Gastrocnemius medialis (tissue), 4 donors: ENCODE measurements around the gene ANKH.

Experiments used
- POLR2A ChIP-seq, 2 donors: fragments of 450-650 bp; IDR thresholded peaks; one replicate each; pipeline ENCODE4 v1.6.1; 2017; ENCODE audit warnings: antibody characterized with exemption in 2 of 2, mild to moderate bottlenecking in 2 of 2, moderate library complexity in 2 of 2
- TF ChIP-seq, protein P1 (sequence below), 5 experiments: fragments of 450-650 bp in 3 of 5; fragments of 200-600 bp in 2 of 5; sonication (generic) in 2 of 5; IDR thresholded peaks in 4 of 5; conservative IDR thresholded peaks in 1 of 5; 1 replicate in 4 of 5; 2 replicates in 1 of 5; pipeline ENCODE4 v1.5.1; 2016 to 2019; ENCODE audit warnings: antibody characterized with exemption in 5 of 5, mild to moderate bottlenecking in 3 of 5, moderate library complexity in 3 of 5

DNA sequence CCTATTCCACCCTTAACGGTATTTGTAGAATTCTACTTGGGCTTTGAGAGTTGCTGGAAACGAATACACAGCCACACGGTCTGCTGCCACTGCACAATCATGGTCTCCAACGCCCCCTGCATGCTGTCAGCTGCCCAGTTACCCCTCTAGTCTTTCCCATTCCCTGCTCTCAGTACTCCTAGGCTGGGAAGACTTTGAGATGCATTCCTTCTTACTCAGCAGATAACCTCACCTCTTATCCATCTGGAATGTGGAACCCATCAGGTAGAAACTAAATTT, 92.8 kb downstream of the ANKH start:
- TF ChIP-seq POLR2A (IDR thresholded peaks at IDR 0.05), result no peak
- TF ChIP-seq, protein P1, sequence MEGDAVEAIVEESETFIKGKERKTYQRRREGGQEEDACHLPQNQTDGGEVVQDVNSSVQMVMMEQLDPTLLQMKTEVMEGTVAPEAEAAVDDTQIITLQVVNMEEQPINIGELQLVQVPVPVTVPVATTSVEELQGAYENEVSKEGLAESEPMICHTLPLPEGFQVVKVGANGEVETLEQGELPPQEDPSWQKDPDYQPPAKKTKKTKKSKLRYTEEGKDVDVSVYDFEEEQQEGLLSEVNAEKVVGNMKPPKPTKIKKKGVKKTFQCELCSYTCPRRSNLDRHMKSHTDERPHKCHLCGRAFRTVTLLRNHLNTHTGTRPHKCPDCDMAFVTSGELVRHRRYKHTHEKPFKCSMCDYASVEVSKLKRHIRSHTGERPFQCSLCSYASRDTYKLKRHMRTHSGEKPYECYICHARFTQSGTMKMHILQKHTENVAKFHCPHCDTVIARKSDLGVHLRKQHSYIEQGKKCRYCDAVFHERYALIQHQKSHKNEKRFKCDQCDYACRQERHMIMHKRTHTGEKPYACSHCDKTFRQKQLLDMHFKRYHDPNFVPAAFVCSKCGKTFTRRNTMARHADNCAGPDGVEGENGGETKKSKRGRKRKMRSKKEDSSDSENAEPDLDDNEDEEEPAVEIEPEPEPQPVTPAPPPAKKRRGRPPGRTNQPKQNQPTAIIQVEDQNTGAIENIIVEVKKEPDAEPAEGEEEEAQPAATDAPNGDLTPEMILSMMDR (IDR thresholded peaks at IDR 0.05 in 4 of 5, conservative IDR thresholded peaks at IDR 0.05 in 1 of 5), result peak in 2 of 5 experiments; percentile 20 to 32
